Measurements from ENCODE around the gene SH3BGRL2.
"Not testable (repeated sequence)": the region's sequence is repeated elsewhere in the genome, so short reads cannot be mapped to it uniquely, and the experiment has no call there.

Gene SH3BGRL2

DNA sequence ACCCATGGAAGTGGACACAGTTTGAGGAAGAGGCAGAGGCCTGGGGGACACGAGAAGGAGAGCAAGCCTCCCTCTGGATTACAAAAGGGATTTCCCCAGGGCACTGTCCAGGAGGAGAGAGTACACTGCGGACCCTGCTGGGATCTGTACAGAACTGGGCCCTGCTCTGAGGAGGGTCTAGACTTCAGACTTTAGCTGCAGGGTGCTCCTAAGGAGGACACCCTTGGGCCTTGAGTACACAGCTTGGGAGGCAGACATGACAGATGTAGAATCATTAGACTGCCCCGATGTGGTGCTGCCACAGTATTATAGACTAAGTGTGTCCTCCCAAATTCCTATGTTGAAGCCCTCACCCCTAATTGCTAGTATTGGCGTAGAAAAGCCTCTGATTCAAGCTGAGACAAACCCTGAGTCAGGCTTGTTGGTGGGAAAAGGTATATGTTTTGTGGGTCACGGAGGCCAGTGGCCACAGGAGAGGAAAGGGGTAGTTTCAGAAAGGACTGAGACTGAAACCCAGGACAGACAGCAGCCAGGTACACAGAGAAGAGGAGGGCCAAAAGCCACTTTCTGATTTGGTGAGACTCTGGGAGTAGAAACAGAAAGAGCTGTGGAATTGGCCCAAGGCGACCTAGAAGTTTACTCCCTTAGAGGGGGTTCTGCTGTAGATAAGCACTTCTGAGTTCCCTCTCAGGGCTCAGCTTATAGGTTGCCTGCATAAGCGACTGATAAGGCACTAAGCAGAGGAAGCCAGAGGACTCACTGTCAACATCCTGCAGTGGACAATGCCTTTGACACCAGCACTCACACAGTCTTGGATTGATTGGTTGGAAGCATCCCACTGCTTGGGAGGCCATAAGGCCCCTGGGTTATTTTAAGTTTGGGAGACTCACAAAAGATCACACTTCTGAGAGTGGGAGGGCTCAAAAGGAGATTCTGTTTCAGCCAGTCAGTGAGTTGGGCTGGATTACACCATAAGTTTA lies 16.5 kb upstream of the SH3BGRL2 start:
- DNase-seq: no peak

DNA sequence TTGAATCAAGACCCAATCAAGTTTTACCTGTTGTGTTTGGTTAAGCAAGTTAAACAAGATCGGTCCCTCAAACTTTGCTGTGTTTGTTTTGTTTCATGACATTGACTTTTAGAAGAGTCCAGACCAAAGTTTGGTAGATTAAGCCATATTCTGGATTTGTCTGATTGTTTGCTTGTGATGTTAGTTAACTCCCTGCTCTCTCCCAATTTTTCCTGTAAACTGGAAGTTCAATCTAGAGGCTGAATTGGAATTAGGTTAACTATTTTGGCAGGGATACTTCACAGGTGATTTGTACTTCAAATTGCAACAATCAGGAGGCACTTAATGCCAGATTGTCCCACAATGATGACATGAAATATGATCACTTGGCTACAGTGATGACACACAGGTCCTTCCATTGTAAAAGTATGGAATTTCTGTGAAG lies 13.6 kb upstream of the SH3BGRL2 start:
- DNase-seq: no peak

DNA sequence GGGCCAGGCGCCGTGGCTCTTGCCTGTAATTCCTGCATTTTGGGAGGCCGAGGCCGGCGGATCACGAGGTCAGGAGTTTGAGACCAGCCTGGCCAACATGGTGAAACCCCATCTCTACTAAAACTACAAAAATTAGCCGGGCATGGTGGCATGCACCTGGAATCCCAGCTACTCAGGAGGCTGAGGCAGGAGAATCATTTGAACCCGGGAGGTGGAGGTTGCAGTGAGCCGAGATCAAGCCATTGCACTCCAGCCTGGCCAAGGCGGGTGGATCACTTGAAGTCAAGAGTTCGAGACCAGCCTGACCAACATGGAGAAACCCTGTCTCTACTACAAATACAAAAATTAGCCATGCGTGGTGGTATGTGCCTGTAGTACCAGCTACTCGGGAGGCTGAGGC lies 12.7 kb upstream of the SH3BGRL2 start:
- DNase-seq: not testable (repeated sequence)

DNA sequence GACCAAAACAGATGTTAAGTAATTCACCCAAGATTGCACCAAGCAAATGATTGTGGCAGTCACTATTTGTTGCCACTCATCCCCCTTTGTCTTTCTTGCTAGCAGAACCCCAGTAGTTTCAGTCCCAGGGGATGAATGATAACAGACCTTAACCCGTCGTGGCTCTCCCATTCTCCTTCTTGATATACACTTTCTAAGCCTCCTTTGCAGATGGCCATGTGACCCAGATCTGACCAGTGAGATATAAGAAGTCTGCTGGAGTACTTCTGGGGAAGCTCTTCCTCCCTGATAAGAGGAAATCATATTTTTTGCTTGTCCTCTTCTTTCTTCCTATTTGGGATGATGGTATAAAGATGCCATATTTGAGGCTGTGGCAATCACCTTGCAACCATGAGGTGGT lies 9.6 kb upstream of the SH3BGRL2 start:
- no peak for DNase-seq

DNA sequence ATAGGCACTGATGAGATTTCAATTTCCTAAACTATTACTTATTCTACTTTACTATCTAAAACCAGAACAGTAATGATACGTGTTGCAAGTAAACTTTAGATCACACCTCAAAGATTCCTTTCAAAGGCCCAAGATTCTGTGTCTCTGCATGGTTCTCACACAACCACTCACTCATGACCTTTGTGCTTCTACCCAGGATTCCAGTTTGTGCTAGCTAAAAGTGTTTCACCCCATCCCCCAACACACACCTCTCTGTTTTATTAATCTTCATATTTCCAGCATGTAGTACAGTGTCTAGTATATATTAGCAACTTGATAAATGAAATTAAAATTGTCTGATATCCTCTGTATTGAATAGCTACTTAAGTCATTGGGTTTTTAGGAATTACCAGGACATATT lies 8.8 kb upstream of the SH3BGRL2 start:
- no peak for DNase-seq

DNA sequence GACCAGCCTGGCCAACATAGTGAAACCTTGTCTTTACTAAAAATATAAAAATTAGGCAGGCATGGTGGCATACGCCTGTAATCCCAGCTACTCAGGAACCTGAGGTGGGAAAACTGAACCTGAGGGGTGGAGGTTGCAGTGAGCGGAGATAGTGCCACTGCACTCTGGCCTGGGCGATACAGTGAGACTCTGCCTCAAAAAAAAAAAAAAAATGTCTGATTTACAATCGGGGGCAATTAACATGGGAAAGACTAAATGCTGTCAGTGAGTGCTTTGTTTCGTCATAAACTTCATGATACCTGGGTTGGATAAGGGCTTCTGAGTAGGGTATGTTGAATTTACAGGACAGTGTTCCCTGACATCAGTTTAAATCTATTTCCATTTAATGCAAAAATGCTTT lies 8.0 kb upstream of the SH3BGRL2 start:
- DNase-seq: no peak

DNA sequence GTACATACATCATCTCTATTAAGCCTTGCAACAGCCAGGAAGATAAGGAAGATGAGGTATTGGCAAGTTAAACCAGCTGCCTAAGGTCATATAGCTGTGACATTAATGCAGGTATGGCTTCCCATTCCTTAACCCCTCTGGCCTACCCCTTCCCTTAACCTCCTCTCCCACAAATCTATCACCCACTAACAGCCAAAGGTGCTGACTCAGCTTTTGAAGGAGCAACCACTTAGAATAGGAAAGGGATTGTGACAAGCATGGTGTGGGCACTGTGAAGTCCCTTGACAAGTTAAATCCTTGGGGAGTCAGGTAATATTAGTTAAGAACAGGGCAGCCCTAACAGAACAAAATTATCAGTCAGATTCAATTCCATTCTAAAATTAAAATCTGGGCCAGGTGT lies 5.4 kb upstream of the SH3BGRL2 start:
- DNase-seq: no peak

DNA sequence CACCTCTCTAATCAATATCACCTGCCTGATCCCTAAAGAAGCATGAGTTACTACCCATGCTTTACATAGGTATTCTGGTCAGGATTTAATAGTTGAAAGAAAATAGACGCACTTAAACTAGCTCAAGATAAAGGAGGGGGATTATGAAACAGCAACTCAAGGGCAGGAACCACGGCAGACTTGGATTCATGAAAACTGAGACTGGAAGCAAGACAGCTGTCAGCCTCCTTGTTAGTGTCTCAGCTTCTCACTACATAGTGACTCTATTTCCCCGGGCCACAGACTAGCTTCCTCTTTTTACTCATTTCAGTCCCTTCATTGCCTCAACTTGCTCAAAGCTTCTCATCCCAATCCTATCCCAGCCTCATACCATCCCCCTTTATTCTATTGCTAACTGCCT lies 4.3 kb upstream of the SH3BGRL2 start:
- no peak for DNase-seq

DNA sequence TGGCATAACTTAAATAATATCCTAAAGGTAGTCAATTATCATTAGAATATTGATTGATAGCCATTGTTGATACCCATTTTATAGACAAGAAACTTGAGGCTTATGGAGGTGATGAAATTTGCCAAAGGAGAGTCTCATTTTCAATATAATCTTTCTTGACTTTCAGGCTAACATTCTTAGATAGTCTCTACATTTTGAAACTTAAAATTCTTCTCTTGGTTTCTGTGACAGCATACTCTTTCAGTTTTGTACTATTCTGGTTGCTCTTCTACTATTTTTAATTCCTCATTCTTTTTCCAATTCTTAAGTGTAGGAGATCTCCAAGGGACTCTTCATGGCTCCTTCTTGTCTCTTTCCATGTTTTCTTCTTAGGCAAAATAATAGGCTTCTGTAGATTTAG lies 3.7 kb upstream of the SH3BGRL2 start:
- DNase-seq: no peak

DNA sequence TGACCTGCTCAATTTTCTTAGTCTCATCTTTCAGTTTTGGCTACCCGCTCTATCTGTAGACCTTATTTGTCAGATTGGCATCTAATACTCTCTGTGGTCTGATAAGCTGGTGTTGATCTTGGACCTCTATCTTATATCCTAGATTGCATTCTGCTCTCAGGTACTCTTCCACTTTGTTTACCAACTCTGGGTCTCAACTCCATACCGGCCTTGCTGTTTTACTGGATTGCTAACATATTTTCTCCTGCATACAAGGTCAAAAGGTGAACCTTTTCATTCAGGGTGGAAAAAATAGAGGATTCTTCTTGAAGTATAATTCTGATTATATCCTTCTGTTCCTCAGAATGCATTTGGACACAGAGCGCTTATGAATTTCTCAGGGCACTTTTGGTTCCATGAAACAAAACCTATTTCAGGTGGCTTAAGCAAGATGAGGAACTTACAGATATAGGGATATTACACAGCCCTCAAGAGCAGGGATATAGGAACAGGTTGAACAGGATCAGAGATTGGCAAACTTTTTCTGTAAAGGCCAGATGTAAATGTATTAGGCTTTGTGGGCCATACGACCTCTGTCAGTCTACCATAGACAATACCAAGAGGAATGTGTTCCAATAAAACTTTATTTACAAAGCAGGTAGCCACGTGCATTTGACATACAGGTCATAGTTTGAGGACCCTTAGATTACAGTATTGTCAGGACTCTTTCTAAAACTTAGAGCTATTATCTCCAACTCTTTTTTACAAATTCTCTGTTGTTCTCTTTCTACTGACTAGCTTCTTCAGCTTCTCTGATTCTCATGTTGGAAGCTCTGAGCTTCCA lies 2.5 kb upstream of the SH3BGRL2 start:
- DNase-seq: no peak

DNA sequence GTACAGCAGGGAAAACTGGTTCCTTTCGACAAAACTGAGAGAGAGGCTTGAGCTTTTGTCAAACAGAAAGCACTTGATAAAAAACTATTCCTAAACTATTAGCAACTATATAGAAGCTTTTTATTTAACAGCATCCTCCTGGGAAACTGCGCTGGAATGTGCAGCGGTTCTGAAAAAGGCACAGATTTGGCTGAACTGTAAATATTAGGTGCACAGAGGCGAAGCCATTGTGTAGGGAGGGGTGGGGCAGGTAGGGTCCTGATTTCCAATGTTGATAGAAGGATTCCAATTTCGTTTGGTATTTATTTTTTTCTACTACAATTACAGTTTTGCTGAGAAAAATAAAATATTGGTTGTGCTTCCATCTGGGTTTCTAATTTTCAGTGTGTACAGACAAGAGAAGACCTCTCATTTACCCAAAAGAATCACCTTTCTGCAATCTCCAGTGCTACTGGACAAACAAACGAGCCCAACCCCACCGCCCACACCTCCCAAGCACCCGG lies 698 bp upstream of the SH3BGRL2 start:
- no peak for DNase-seq

DNA sequence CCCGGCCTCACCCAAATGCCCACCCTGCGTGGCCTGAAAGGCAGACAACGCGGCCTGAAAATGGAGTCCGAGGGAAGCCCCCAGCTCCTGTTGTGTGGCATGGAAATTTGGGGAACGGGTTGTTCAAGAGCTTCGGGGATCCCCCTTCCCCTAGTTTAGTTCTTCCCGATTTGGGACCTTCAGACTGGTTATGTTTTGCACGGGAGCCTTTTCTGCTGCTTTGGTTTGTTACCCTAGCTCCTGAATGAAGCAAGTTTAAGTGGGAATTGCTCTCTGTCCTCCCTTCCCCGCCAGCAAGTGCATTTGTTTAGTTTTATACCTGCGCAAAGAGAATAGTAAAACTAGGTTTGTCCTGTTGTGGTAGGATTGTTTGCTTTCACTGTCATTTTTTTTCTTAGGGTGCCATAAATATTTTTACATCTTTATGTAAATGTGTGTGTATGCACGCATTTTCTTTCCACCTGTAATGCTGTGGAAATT lies 604 bp downstream of the SH3BGRL2 start:
- no peak for DNase-seq

DNA sequence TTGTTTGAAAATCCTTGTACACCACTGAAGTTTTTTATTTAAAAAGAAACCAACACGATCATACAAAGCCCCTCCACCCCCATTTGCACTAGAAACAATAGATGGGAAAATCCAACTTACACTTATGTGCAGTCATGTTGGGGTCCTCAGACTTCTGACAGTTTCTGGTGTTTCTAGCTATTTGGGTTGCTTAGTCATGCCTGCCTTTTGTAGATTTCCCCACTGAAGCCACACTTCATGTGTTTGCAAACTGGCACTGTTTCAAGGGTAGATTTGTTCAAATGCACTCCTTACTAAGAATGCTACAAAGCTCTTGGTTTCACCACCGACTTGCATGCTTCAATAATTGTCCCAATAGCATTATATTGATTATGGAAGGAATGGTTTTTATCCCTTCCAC lies 1.5 kb downstream of the SH3BGRL2 start:
- no peak for DNase-seq

DNA sequence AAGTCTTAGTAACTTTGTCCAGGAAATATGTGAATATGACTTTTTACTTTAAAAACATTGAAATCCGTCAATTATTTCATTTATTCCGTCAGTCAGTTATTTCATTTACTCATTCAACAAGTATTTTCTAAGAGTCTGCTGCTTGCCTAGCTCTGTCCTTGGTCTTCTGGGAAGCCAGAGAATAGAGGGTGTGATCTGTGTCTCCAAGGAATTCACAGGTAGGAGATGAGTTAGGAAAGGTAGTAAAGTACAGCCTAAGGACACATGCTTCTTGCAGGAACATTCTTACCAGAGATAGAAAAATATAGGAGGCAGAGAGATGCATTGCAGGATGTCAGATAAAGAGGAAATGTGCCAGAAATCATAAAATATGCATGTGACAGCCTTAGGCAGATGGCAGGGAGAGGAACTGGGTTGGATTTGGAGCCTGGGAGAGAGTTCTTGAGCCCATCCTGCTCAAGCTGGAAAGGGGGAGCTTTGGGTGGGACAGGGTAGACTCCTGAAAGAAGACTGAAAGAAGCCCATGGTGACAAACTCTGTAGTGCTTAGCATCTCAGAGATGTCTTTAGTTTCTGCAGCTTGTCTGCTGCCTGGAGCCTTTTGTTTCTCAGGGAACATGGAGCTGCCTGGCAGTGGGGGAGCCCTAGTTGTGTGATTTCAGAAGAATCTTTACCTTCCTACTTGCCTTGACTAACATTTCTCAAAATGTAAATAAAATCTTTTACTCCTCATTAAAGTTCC lies 3.5 kb downstream of the SH3BGRL2 start:
- no peak for DNase-seq

DNA sequence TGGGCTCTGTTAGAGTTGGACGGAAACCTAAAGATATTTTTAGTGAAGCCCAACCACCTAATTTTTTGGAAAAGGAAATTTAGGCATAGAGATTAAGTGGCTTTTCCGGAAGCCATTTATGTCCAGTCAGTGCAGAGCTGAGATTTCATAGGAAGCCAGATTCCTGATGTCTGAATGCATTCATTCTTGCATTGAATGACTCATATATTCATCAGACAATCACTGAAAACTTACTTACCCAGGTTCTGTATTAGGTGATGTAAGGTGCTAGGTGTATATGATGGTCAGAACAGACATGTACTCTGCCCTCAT lies 4.1 kb downstream of the SH3BGRL2 start:
- DNase-seq: no peak

DNA sequence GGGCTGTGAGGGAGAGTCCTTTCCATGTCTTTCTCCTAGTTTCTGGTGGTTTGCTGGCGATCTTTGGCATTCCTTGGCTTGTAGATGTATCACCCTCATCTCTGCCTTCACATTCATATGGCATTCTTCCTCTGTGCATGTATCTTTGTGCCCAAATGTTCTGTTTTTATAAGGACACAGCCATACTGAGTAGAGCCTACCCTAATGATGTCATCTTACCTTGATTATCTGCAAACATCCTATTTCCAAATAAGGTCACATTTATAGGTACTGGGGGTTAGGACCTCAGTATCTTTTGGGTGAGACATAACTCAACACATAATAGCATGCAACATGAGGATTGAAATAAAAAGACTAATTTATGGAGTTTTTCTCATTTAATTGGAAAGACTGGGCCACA lies 5.5 kb downstream of the SH3BGRL2 start:
- DNase-seq: no peak

DNA sequence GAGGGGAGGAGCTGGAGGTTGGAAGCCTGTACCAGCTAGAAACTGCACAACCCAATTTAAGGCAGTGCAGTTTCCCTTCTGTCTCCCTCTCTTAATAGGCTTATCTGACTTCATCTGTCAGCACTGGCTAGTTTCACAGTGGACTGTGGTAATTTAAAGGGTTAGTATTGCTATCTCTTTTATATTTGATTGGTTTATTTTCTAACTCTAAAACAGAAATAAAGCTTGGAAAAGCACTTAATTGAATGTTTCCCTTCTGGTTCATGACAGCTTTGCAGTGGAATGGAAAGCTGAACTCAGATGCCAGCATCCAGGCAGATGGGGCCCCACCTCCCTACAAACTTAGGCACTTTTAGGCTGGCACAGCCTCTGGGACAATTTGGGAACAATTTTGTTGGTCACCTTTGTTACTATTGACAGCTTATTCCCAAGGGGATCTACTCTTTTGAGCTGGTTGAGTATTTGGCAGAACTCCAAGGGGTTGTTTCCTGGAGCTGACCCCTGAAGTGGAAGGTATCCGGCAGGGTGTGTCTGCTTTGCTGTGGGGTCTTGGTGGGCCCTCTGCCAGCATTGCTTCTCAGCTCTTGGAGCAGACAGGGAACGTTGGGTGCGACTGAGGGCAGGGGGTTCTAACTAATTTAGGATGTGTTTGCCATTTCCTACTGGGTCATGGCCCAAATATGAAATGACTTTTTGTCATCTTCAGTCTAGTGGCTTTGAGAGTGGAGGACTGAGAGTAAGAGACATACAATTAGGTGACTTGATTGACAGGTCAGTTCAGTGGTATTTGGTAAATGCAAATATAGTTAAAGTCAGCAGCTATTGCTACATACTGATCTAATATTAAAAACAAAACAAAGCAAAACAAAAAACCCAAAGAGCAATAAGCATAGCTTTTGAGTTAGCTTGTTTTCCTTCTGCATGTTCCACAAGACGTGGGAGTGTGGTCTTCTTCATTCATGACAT lies 9.3 kb downstream of the SH3BGRL2 start:
- no peak for DNase-seq

DNA sequence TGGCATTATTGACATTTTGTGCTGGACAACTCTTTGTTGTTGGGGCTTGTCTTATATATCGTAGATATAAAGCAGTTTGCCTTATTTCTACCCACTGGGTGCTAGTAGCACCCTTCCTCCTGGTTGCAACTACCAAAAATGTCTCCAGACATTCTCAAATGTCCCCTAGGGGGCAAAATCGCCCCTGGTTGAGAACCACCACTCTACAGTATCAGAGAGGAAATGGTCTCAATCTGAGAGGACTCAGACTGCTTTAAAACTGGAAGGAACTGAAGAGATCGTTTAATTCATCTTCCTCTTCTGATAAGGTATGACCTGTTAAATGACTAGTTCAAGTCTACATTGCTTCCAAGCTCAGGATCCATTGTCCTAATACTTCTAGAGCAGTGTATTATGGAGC lies 14.9 kb downstream of the SH3BGRL2 start:
- no peak for DNase-seq

DNA sequence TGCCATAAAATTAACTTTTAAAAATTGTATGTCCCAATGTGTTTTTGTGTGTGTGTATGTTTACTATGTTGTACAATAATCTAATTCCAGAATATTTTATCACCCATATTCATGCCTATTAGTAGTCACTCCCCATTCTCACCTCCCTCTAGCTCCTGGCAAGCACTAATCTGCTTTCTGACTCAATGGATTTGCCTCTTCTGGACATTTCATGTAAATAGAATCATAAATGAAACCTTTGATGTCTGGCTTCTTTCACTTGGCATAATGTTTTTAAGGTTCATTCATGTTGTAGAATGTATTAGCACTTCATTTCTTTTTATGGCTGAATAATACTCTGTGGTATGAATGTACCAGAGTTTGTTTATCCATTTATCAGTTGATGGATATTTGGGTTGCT lies 15.4 kb downstream of the SH3BGRL2 start:
- DNase-seq: no peak

DNA sequence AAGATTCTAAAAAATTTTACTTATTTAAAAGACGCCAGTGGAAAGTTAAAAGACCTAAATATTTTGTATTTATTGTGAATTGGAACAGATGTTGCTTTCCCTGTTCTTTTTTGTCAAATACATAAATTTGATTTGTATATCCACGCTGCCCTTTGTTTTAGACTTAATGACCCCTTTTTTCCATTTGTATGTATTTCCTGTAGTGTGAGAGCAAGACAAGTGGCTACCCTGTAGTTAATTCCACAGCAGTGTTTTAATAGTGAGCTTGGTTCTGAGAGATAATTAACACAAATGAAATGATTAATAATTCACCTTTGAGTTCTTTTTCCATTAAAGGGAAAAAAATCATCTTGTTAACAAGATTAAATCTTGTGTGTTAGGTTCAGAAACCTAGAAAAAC lies 16.6 kb downstream of the SH3BGRL2 start:
- no peak for DNase-seq

DNA sequence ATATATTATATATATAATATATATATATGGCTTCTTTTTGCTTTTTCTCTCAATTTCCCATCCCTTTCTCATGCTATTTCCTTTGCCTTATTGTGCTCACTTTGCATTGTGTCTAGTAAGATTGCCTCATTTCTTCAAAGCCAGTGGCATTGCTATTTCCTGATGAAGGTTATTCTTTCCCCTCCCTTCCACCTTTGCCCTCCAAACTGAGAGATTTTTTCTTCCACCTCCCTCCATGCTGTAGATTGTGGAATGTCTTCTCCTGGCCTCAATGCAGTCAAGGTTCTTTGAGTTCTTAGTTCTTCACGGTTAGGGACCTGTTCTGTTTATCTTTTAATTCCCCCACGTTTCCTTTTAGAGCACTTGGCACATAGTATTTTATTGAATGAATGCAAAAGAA lies 17.2 kb downstream of the SH3BGRL2 start:
- DNase-seq: no peak

DNA sequence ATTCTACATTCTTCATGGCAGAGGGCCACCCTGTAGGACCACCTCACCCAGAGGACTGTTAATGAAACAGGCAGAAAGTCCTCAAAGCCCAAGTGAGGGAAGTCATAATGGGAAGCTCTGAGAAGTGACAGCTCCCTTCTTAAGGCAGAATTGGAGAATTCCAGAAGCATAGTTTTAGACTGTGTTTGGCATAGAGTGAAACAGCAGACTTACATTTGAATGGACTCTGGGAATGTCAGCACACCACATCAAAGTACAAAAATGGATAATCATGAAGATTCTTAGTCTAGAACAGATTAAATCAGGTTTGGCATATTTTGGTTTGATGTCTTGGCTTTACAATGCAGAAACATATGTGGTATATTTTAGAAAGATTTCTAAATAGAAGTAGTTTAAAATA lies 17.9 kb downstream of the SH3BGRL2 start:
- no peak for DNase-seq

Measured in hippocampal formation (tissue), 2 donors.